ENCODE measurements around the gene DNMT1.

- TF ChIP-seq CTCF (IDR thresholded peaks at IDR 0.05; ENCODE audit: poor library complexity, severe bottlenecking), result no peak
- no peak for TF ChIP-seq REST (IDR thresholded peaks at IDR 0.05; ENCODE audit: borderline replicate concordance)
- TF ChIP-seq SMC3 (conservative IDR thresholded peaks at IDR 0.05; ENCODE audit: poor library complexity), result no peak
- TF ChIP-seq EZH2 (IDR thresholded peaks at IDR 0.05; ENCODE audit: borderline replicate concordance, insufficient read depth, low read length, poor library complexity, severe bottlenecking), result no peak
- TF ChIP-seq EP300 (conservative IDR thresholded peaks at IDR 0.05; ENCODE audit: poor library complexity, severe bottlenecking), result no peak
- no peak for TF ChIP-seq POLR2AphosphoS5 (IDR thresholded peaks at IDR 0.05)
- TF ChIP-seq TAF1 (IDR thresholded peaks at IDR 0.05; ENCODE audit: low read depth), result no peak
- TF ChIP-seq RAD21 (conservative IDR thresholded peaks at IDR 0.05), result no peak
- TF ChIP-seq MXI1 (conservative IDR thresholded peaks at IDR 0.05; ENCODE audit: poor library complexity, severe bottlenecking), result no peak
These were observed 61.8 kb downstream of the DNMT1 start for GRCh38 chr19:10132905-10133304.
